ENCODE data around the gene PSMD3.

- TF ChIP-seq, protein P1, sequence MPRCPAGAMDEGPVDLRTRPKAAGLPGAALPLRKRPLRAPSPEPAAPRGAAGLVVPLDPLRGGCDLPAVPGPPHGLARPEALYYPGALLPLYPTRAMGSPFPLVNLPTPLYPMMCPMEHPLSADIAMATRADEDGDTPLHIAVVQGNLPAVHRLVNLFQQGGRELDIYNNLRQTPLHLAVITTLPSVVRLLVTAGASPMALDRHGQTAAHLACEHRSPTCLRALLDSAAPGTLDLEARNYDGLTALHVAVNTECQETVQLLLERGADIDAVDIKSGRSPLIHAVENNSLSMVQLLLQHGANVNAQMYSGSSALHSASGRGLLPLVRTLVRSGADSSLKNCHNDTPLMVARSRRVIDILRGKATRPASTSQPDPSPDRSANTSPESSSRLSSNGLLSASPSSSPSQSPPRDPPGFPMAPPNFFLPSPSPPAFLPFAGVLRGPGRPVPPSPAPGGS (IDR thresholded peaks at IDR 0.05), result no peak
- TF ChIP-seq MAFK (IDR thresholded peaks at IDR 0.05; ENCODE audit: partially characterized antibody) (no peak), PHF8 (IDR thresholded peaks at IDR 0.05; ENCODE audit: borderline replicate concordance, low read depth) (no peak), EP300 (IDR thresholded peaks at IDR 0.05) (no peak), CEBPB (IDR thresholded peaks at IDR 0.05) (no peak), POLR2A (IDR thresholded peaks at IDR 0.05; ENCODE audit: low read length) (no peak), TP53 (CRISPR knock-in tag; IDR thresholded peaks at IDR 0.05) (0 out of 2 replicates have a peak, but pooled peaks have one; percentile 27), RFX5 (IDR thresholded peaks at IDR 0.05) (no peak), POLR2AphosphoS2 (conservative IDR thresholded peaks at IDR 0.05; ENCODE audit: low read length) (no peak)
- TF ChIP-seq, protein P2, sequence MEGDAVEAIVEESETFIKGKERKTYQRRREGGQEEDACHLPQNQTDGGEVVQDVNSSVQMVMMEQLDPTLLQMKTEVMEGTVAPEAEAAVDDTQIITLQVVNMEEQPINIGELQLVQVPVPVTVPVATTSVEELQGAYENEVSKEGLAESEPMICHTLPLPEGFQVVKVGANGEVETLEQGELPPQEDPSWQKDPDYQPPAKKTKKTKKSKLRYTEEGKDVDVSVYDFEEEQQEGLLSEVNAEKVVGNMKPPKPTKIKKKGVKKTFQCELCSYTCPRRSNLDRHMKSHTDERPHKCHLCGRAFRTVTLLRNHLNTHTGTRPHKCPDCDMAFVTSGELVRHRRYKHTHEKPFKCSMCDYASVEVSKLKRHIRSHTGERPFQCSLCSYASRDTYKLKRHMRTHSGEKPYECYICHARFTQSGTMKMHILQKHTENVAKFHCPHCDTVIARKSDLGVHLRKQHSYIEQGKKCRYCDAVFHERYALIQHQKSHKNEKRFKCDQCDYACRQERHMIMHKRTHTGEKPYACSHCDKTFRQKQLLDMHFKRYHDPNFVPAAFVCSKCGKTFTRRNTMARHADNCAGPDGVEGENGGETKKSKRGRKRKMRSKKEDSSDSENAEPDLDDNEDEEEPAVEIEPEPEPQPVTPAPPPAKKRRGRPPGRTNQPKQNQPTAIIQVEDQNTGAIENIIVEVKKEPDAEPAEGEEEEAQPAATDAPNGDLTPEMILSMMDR (IDR thresholded peaks at IDR 0.05), result peak; percentile 96
- TF ChIP-seq, protein P3, sequence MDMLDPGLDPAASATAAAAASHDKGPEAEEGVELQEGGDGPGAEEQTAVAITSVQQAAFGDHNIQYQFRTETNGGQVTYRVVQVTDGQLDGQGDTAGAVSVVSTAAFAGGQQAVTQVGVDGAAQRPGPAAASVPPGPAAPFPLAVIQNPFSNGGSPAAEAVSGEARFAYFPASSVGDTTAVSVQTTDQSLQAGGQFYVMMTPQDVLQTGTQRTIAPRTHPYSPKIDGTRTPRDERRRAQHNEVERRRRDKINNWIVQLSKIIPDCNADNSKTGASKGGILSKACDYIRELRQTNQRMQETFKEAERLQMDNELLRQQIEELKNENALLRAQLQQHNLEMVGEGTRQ (IDR thresholded peaks at IDR 0.05), result no peak
These were observed 46.4 kb downstream of the PSMD3 start for GRCh38 chr17:40026816-40027613.
